ENCODE measurements around the gene HLA-DOB.

GRCh38 chr6:32833664-32834063 is 16.9 kb upstream of the HLA-DOB start:
- no peak for TF ChIP-seq CTCF (IDR thresholded peaks at IDR 0.05; ENCODE audit: low read length)
- TF ChIP-seq EZH2 (optimal IDR thresholded peaks at IDR 0.05; ENCODE audit: low read depth, low read length), result no peak

All from MM.1S (cell line).